ENCODE results near the gene TTC7B.

TTC7B gene

GRCh38 chr14:90571149-90571947 is 244.9 kb downstream of the TTC7B start:
- DNase-seq: no peak

DNA sequence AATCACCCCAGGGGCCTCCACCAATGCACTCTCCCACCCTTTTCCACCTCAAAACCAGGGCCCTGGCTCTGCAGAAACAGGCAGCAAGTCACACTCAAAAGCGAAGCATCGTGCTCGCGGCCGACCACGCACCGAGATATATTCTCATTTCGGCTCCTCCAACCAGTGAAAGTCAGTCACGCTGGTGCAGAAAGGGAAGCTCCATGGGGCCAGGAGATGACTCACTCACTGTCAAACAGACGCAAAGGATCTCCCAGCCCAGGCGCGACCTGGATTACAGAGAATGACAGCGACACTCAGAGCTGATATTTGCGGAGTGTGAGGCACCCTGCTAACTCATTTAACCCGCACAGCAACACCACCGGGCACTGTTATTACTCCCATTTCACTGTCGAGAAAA is 245.8 kb downstream of the TTC7B start:
- DNase-seq: no peak

DNA sequence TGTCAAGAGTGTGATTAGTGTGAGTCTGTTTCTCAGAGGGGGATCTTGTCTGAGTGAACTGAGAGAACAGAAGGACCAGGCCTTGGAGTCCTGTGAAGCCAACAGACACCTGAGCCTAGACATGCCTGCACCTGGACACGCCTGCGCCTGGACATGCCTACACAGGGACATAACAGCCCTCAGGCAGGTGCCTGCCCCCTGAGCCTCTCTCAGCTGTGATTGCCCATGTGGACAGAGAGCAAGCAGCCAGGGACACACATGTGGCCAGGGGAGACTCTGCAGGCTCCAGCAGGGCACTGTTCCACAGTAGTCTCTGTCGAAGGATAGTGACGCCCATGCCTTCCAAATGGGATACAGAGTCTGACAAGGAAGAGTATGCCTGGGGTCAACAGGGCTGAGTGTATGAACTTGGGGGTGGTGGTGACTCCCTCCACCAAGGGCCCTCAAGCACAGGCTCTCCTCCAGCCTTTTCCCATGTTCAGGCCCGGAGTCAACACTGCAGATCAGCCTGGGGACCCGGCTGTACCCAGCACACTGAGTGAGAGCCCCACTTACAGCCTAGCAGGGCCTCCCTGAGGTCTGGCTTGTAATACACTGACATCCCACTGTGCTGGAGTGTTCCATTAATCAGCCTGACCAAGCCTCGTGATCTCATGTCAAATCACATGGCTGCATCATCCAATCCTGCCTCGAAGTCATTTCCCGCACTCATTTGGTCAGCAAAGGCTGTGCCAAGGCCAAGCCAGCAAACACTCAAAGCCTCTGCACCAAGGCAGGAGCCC is 246.4 kb downstream of the TTC7B start:
- no peak for DNase-seq

- DNase-seq: no peak
These were observed 247.0 kb downstream of the TTC7B start for GRCh38 chr14:90569201-90569600.

- DNase-seq: no peak
These were observed 247.8 kb downstream of the TTC7B start for GRCh38 chr14:90568405-90568804.

- no peak for DNase-seq
These were observed 248.2 kb downstream of the TTC7B start for GRCh38 chr14:90567991-90568390.

DNA sequence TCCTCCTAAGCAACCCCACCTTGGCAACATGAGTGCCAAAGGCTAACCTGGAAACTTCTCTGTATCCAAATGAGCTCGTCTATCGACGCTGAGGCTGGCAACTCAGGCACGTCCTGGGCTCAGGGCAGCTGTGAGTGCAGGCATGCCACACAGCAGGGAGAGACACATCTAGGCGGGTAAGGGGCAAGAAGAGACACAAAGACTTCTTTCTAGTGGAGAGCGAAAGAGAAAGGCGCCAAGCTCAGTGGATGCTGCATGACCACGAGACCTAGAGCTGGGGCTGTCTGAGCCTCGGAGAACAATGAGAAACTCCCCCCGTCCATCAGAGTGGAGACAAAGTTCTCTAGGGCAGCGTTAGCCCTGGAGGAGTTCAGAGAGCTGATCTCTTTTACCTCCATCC is 249.0 kb downstream of the TTC7B start:
- no peak for DNase-seq

DNA sequence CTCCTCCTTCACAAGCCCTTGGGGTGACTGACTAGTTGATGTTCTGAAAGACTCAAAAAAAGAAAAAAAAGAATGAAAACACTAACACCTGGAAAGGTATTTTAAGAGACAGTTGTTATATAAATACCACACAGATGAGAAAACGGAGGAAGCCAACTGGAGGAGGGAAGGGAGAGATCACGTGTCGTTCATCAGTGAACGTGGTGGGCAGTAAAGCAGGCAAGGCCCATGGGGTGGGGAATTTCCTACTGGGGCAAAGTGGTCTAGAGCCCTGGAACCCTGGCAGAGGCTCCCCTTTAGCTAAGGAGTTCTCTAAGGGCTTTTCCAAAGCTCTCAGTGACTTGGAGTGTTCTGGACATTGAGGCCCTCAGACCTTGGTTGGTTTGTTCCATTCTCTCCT is 249.7 kb downstream of the TTC7B start:
- DNase-seq: no peak

DNA sequence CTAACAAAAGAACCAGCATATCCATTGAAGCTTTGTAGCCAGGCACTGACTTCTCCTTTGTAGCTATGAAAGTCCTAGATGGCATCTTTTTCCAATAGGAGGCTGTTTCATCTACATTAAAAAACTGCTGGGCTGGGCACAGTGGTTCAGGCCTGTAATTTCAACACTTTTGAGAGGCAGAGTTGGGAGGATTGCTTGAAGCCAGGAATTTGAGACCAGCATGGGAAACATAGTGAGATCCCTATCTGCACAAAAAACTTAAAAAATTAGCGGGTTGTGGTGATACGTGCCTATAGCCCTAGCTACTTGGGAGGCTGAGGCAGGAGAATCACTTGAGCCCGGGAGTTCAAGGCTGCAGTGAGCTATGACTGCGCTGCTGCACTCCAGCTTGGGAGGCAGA is 251.7 kb downstream of the TTC7B start:
- DNase-seq: no peak

DNA sequence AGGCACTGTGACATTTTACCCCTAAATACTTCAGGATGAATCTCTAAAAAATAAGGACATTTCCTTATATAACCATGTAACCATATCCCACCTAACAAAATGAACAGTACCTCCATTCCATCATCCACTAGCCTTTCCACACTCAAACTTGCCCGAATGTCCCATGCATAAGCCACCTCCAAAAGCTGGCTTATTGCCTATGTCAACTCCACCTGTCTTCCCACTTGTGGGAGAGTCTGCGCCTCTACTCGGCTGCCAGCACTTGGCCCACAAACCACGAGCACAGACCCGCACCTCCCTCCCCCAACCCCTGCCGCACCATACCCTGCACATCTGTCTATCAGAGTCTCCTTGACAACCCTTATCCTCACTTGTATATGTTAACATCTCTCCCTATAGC is 253.6 kb downstream of the TTC7B start:
- DNase-seq: no peak

GRCh38 chr14:90561920-90562319 is 254.3 kb downstream of the TTC7B start:
- no peak for DNase-seq

GRCh38 chr14:90560991-90561390 is 255.2 kb downstream of the TTC7B start:
- DNase-seq: no peak

DNA sequence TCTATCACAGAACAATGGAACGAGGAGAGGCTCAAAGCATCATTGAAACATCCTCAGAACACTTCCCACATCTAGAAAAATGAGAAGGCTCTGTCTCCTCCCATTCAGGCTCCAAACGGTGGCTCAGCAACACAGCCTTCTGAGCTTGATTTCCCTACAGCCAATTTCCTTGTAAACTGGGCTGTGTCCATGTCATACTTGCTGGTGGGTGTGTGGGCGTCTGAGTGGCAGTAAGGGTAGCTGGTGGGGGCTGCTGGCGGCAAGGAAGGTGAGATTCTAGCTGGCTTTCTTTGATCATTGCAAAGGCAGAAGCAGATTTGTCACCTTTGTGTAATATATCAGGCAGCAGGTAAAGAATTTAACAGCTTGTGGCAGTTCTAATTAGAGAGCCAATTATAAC is 255.7 kb downstream of the TTC7B start:
- DNase-seq: no peak

DNA sequence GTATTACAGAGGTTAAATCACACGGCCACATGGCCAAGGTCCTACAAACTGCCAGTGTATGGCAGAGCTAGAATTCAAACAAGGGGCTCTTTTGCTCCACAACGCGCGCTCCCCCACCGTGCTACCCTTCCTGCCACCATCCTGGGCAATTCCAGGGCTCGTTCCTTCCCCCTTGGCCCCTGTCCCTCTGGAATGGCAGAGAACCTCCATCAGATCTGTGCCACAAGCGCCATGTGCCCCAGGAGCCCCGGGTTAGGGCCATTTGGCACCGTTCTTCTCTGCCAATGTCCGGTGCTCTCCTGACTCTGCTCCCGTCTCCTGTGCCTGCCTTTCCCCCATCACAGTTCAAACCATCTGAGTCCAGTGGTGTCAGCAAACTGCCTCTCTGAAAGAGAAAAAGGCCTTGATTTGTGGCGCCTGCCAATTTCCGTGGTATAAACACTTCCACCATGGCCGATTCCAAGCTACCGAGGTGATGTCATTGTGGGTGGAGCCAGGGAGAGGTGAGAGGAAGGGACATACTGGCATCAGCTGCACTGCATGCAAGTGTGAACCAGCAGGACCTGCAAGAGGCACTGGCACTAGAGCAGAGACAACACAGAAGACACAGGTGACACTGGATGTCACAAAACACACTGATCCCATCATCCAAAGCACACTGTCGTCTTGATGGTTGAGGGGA is 256.3 kb downstream of the TTC7B start:
- no peak for DNase-seq

DNA sequence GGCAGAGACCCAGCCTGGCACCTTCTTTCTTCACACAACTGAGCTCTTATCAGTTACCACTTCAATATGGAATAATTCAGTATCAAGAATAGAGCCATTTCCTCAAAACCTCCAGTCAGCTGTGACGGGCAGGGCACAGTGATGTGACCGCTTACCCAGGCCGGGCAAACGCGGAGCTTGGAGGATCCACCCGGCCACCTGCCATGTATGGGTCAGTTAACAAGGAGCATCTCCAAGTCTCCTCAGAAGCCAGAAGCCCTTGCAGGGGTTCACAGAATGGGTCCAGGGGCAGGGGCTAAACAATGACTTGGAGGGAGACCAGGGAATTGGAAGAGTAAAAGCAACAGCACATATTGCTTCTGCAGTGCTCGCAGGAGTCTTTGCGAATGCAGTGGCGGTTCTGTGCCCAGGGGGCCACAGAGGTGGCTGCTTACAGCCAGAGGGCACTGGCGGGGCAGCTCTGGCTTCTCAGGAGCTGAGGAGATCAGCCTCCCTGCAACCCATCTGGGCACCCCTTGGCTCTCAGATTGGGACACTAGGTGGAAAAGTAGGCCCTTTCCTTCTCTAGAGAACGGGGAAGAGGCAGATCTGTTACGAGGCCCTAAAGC is 257.1 kb downstream of the TTC7B start:
- no peak for DNase-seq

- no peak for DNase-seq
These were observed 257.9 kb downstream of the TTC7B start for GRCh38 chr14:90558041-90558982.

GRCh38 chr14:90557516-90557915 is 258.7 kb downstream of the TTC7B start:
- no peak for DNase-seq

GRCh38 chr14:90556666-90557450 is 259.4 kb downstream of the TTC7B start:
- DNase-seq: no peak

DNA sequence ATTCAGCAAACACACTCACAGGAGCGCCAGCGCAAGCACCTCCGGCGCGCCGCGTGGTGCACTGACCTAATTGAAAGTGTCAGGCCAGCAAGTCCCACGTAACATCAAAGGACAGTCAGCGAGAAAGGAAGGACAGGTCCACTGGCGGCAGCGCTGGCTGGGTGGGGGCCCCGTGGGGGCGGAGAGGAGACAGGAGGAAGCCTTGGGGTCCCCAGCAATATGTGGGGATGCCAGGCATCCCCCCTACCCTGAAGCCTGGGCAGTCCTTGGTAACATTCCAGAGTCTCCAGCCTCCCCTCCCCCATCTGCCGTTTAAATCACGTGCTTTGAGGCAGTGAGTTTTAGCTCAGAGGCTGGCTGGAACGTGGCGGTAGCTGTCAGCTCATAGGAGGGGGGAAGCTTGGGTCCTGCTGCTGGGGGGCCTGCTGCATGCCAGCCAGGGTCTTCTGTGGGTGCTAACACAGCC is 260.2 kb downstream of the TTC7B start:
- no peak for DNase-seq

DNA sequence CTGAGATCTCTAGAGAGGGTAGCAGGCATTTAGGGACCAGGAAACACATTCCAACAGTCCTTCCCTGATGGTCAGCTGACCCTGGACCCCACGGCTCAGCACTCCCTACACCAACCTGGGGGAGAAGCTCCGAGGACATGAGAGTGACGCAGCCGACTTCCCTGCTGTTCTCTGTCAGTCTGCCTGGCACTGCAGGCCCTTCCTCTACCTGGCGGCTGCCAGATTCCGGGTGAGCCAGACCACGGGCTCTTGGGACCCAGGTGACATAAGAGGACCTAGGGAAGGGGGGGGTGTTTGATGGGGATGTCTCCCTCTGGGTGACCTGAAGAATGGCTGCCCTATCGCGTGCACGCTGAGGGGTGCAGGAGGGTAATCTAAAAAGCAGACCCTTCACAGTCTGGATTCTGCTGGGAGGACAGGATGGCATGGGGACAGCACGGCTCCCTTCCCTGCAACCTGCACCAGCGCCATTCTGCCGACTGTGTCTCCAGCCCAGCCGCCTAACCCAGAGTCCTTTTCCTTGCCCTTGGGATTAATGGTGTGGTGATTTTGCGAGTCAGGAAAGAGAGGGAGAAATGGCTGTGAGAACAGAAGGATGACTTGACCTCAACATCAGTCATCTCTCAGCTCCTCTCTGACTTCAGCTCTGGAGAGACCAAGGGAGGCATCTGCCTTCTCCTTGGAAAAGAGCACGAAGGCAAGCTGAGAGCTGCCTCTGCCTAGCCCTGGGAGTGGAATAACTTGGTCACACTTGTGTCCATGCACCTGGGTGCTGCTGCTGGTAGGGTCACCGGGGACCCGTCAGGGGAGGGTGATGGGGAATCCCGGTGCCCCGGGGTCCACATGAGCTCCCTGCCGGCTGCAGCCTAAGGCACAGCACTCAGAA is 260.9 kb downstream of the TTC7B start:
- DNase-seq: no peak

All from activated CD4-positive, CD25-positive, alpha-beta regulatory T cell (primary cell).